Esophagus muscularis mucosa (tissue), 4 donors: ENCODE data around the gene TSEN15. TPM values are rescaled to one million over a fixed set of nuclear protein-coding genes. Genes with fewer than 3 reads are reported as not detected.

Source experiments
- DNase-seq: peaks from one replicate; pipeline ENCODE4 v3.0.0-alpha.2; 2017; ENCODE audit errors: extremely low spot score
- H3K27ac ChIP-seq, 4 donors: fragments of 200-600 bp; sonication (generic); replicated peaks in 1 of 4; 1 replicate in 3 of 4; 2 replicates in 1 of 4; pipeline ENCODE4 v1.5.1; 2016 to 2019; ENCODE audit warnings: mild to moderate bottlenecking in 1 of 4
- H3K27me3 ChIP-seq, 4 donors: fragments of 200-600 bp; sonication (generic); one replicate each; pipeline versions ENCODE4 v1.5.1 to v1.6.0; 2016 to 2019
- H3K36me3 ChIP-seq, 4 donors: fragments of 200-600 bp; sonication (generic); one replicate each; pipeline ENCODE4 v1.5.1; 2016 to 2019
- H3K4me1 ChIP-seq, 4 donors: fragments of 200-600 bp; sonication (generic); one replicate each; pipeline ENCODE4 v1.5.1; 2016 to 2019
- H3K4me3 ChIP-seq, 4 donors: fragments of 200-600 bp; sonication (generic); 1 replicate in 2 of 4; 2 replicates in 2 of 4; pipeline ENCODE4 v1.5.1; 2016 to 2019; ENCODE audit warnings: mild to moderate bottlenecking in 4 of 4, moderate library complexity in 1 of 4
- H3K9me3 ChIP-seq, 4 donors: fragments of 200-600 bp; sonication (generic); 1 replicate in 3 of 4; 2 replicates in 1 of 4; pipeline ENCODE4 v1.5.1; 2016 to 2019
- EP300 ChIP-seq: sonication (generic); formaldehyde crosslinking; IDR thresholded peaks from one replicate; pipeline ENCODE4 v1.6.1; 2017; ENCODE audit warnings: antibody characterized with exemption
- POLR2A ChIP-seq: fragments of 450-650 bp; IDR thresholded peaks from one replicate; pipeline ENCODE4 v1.6.1; 2017; ENCODE audit warnings: antibody characterized with exemption, moderate library complexity, mild to moderate bottlenecking, low read depth
- POLR2AphosphoS5 ChIP-seq, 2 donors: sonication (generic); formaldehyde crosslinking; IDR thresholded peaks; one replicate each; pipeline ENCODE4 v1.6.1; 2017; ENCODE audit warnings: antibody characterized with exemption in 2 of 2
- WGBS: methylation state at CpG from one replicate; pipeline ENCODE4 v1.1.5; 2018; 5-methylcytosine and 5-hydroxymethylcytosine counted together
- intact Hi-C: fragments of 100-400 bp; cut with DNase I; formaldehyde crosslinking; loops from one replicate; pipeline ENCODE4 v1.15.1; 2023
- total RNA-seq, 4 donors: library from RNA; depleted of rRNA; stranded (reverse); fragments of >200 nt; gene quantifications; one replicate each; pipeline versions ENCODE4 v1.1.0 to v1.2.1, GENCODE V29; 2016
- TF ChIP-seq, protein P1 (sequence below), 3 experiments: fragments of 200-600 bp in 2 of 3; fragments of 450-650 bp in 1 of 3; sonication (generic) in 2 of 3; IDR thresholded peaks; one replicate each; pipeline ENCODE4 v1.5.1; 2017 to 2019; ENCODE audit warnings: antibody characterized with exemption in 3 of 3, mild to moderate bottlenecking in 2 of 3, moderate library complexity in 1 of 3

TSEN15 gene
- total RNA-seq, 4 donors from 2014 or later: 27.3 to 52.3 (median 33.4) TPM

DNA sequence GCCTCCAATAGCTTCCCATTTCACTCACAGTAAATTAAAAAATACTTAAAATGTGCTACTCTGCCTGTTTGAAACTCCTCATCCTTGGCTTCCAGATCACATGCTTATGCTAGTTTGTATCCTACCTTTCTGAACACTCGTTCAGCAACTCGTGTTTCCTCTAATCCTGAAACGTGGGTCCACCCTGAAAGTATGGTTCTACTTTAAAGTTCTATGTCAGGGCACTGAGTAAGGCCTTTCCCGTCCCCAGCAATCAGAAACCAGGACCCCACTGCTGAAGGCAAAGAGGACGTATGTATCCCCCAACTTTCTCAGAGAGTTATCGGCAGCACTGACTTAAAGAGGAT, 419 bp upstream of the TSEN15 start:
- WGBS: 3% methylated on average over 6 of the region's 6 CpGs

DNA sequence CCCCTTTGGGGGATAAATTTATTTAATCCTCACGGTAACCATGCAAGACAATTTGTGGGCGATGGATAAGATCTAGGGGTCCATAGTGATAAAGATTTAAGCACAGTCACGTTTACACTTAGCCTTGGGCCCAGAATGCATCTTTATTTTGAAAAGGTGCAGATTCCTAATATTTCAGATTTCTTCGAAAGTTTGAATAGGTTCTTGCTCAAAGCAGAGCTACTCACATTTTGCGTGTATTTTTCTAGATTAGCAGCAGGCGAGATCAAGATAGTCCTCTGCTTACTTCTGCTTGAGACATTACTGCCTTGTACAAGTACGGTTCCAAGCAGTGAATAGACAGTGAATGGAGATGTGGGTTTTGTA, 647 bp downstream of the TSEN15 start:
- TF ChIP-seq EP300 (no peak), POLR2A (no peak), POLR2AphosphoS5 (IDR thresholded peaks at IDR 0.05) (no peak)
- TF ChIP-seq, protein P1, sequence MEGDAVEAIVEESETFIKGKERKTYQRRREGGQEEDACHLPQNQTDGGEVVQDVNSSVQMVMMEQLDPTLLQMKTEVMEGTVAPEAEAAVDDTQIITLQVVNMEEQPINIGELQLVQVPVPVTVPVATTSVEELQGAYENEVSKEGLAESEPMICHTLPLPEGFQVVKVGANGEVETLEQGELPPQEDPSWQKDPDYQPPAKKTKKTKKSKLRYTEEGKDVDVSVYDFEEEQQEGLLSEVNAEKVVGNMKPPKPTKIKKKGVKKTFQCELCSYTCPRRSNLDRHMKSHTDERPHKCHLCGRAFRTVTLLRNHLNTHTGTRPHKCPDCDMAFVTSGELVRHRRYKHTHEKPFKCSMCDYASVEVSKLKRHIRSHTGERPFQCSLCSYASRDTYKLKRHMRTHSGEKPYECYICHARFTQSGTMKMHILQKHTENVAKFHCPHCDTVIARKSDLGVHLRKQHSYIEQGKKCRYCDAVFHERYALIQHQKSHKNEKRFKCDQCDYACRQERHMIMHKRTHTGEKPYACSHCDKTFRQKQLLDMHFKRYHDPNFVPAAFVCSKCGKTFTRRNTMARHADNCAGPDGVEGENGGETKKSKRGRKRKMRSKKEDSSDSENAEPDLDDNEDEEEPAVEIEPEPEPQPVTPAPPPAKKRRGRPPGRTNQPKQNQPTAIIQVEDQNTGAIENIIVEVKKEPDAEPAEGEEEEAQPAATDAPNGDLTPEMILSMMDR (IDR thresholded peaks at IDR 0.05): no peak
- DNase-seq: no peak
- H3K4me1 ChIP-seq: peaks cover 33 to 45% (median 39%) of the 10 kb centered on the region in 4 donors
- no peaks in the 10 kb centered on the region for H3K9me3 ChIP-seq
- peaks cover 0 to 14% (median 6%) of the 10 kb centered on the region in 4 donors for H3K36me3 ChIP-seq
- no peaks in the 10 kb centered on the region for H3K27me3 ChIP-seq
- intact Hi-C loops: no loop called here
- H3K27ac ChIP-seq: peak overlapping the region; percentile 85 to 87 (median 86)
- H3K4me3 ChIP-seq: peak overlapping the region; percentile 68 to 89 (median 87)
- WGBS: 4% methylated on average over 7 of the region's 7 CpGs

More for the DNA sequence above, 419 bp upstream of the TSEN15 start:
- no peaks in the 10 kb centered on the region for H3K9me3 ChIP-seq
- H3K4me1 ChIP-seq: peaks cover 26 to 36% (median 31%) of the 10 kb centered on the region in 4 donors
- H3K36me3 ChIP-seq: peaks cover 0 to 14% (median 6%) of the 10 kb centered on the region in 4 donors
- DNase-seq: no peak
- H3K4me3 ChIP-seq: peak overlapping the region; percentile 68 to 89 (median 87)
- TF ChIP-seq, protein P1 (IDR thresholded peaks at IDR 0.05): no peak
- peak overlapping the region; percentile 85 to 87 (median 86) for H3K27ac ChIP-seq
- intact Hi-C loops: no loop called here
- no peaks in the 10 kb centered on the region for H3K27me3 ChIP-seq

DNA sequence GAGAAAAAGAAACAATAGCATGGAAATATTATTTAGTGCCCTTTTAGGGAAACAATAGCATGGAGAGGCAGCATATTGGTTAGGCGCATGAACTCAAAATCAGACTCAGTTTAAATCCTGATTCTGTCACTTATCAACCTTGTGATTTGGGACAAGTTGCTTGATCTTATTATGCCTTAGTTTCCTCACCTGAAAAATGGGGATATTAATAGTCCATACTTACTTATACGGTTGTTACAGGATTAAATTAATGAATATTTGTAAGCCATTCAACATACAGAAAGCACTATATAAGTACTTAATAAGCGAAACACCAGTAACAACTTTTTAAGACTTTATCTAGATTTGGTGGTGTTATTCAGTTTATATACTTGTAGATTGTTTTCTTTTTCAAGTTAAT, 1.2 kb downstream of the TSEN15 start:
- no peak for DNase-seq
- TF ChIP-seq EP300 (no peak), POLR2AphosphoS5 (IDR thresholded peaks at IDR 0.05) (no peak), POLR2A (no peak)
- TF ChIP-seq, protein P1 (IDR thresholded peaks at IDR 0.05): no peak
- intact Hi-C loops: no loop called here
- peaks cover 38 to 50% (median 45%) of the 10 kb centered on the region in 4 donors for H3K4me1 ChIP-seq
- WGBS: 78% methylated on average over 3 of the region's 3 CpGs
- peak overlapping the region; percentile 68 to 89 (median 87) for H3K4me3 ChIP-seq
- H3K9me3 ChIP-seq: no peaks in the 10 kb centered on the region
- no peak overlapping the region for H3K27ac ChIP-seq
- H3K27me3 ChIP-seq: no peaks in the 10 kb centered on the region
- peaks cover 0 to 14% (median 6%) of the 10 kb centered on the region in 4 donors for H3K36me3 ChIP-seq

DNA sequence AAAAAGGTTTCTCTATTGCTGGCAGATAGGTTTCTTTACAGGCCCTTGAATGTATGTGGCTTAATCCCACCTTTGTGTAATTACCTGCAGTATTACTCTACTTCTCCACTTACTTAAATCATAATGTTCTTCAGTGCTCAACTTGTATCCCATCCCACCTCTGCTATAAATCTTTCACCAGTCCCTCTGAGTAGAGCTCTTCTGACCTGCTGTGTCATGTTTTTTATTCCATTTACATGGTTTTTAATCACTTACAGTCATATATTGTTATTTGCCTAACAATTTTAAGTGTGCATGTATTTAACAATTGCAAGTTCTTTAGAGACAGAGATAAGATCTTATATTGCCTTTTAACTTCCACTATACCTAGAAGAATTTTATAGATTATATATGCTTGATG, 2.4 kb downstream of the TSEN15 start:
- TF ChIP-seq, protein P1 (IDR thresholded peaks at IDR 0.05): no peak
- Histone ChIP-seq H3K27ac (no peak overlapping the region), H3K36me3 (peaks cover 0 to 14% (median 6%) of the 10 kb centered on the region in 4 donors), H3K4me3 (no peak overlapping the region), H3K9me3 (no peaks in the 10 kb centered on the region), H3K4me1 (peaks cover 38 to 53% (median 46%) of the 10 kb centered on the region in 4 donors), H3K27me3 (no peaks in the 10 kb centered on the region)
- DNase-seq: no peak
- intact Hi-C loops: no loop called here

DNA sequence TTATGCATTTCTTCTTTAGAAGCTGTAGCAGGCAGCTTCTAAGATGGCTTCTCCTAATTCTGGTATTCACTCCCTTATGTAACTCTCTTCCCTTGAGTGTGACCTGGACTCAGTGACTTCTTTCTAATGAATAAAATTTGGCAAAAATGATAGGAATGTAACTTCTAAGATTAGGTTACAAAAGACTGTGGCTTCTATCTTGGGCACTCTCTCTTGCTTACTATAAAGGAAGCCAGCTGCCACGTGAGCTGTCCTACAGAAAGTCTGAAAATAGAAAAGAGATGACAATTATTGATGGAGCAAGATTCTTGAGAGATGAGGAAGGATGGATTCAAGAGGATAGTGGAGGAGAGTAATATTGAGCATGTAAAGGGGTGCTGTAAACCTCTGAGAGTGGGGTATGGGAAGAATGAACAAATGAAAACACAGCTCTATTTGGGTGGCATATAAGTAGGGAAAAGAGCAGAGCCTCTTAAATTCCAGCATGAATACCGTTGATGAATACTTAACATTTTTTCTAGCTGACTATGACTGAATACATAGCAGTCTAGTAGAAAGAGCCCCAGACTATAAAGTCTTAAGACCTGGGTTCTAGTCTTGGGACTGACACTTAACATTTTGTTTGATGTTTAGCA, 5.5 kb downstream of the TSEN15 start:
- Histone ChIP-seq H3K36me3 (peaks cover 0 to 16% (median 7%) of the 10 kb centered on the region in 4 donors), H3K9me3 (no peaks in the 10 kb centered on the region), H3K4me1 (peaks cover 39 to 58% (median 53%) of the 10 kb centered on the region in 4 donors), H3K27me3 (no peaks in the 10 kb centered on the region), H3K4me3 (no peak overlapping the region), H3K27ac (peak overlapping the region; percentile 62 to 73 (median 65))
- DNase-seq: no peak
- TF ChIP-seq POLR2AphosphoS5 (IDR thresholded peaks at IDR 0.05) (peak in 1 of 2 donors; percentile 55), EP300 (no peak)
- intact Hi-C loops: no loop called here
- 17% methylated on average over 2 of the region's 2 CpGs for WGBS
